ENCODE data around the gene MED20. TPM values are rescaled to one million over a fixed set of nuclear protein-coding genes. Genes with fewer than 3 reads are reported as not detected.

Gene MED20
- total RNA-seq, 1 donor from 2014 or later = 40.0 TPM

GRCh38 chr6:41872147-41872546 is 48.8 kb downstream of the MED20 start:
- H3K4me3 ChIP-seq (ENCODE audit: low read depth, low read length) = no peak overlapping the region
- H3K36me3 ChIP-seq (ENCODE audit: control insufficient read depth, insufficient read depth, low read length) = no peaks in the 10 kb centered on the region
- DNase-seq (ENCODE audit: low read depth) (no peak), FAIRE-seq (no peak)
- no peaks in the 10 kb centered on the region for H3K27me3 ChIP-seq (ENCODE audit: control insufficient read depth, insufficient read depth, low read length)
- no peak for TF ChIP-seq CTCF (IDR thresholded peaks at IDR 0.05; ENCODE audit: insufficient read depth, low read length, severe bottlenecking)

GRCh38 chr6:41871691-41872090 is 49.2 kb downstream of the MED20 start:
- H3K27me3 ChIP-seq (ENCODE audit: control insufficient read depth, insufficient read depth, low read length) = no peaks in the 10 kb centered on the region
- no peak for TF ChIP-seq CTCF (IDR thresholded peaks at IDR 0.05; ENCODE audit: insufficient read depth, low read length, severe bottlenecking)
- FAIRE-seq (no peak), DNase-seq (ENCODE audit: low read depth) (no peak)
- no peaks in the 10 kb centered on the region for H3K36me3 ChIP-seq (ENCODE audit: control insufficient read depth, insufficient read depth, low read length)
- H3K4me3 ChIP-seq (ENCODE audit: low read depth, low read length) = no peak overlapping the region

- TF ChIP-seq CTCF (IDR thresholded peaks at IDR 0.05; ENCODE audit: insufficient read depth, low read length, severe bottlenecking) = no peak
- no peaks in the 10 kb centered on the region for H3K36me3 ChIP-seq (ENCODE audit: control insufficient read depth, insufficient read depth, low read length)
- H3K27me3 ChIP-seq (ENCODE audit: control insufficient read depth, insufficient read depth, low read length) = no peaks in the 10 kb centered on the region
- DNase-seq (ENCODE audit: low read depth) = no peak
- no peak for FAIRE-seq
- no peak overlapping the region for H3K4me3 ChIP-seq (ENCODE audit: low read depth, low read length)
Observed at GRCh38 chr6:41859356-41859755, 61.6 kb downstream of the MED20 start.

- Histone ChIP-seq H3K4me3 (ENCODE audit: low read depth, low read length) (no peak overlapping the region), H3K36me3 (ENCODE audit: control insufficient read depth, insufficient read depth, low read length) (no peaks in the 10 kb centered on the region), H3K27me3 (ENCODE audit: control insufficient read depth, insufficient read depth, low read length) (no peaks in the 10 kb centered on the region)
- no peak for TF ChIP-seq CTCF (IDR thresholded peaks at IDR 0.05; ENCODE audit: insufficient read depth, low read length, severe bottlenecking)
- FAIRE-seq = no peak
- DNase-seq (ENCODE audit: low read depth) = no peak
Observed at GRCh38 chr6:41858703-41859102, 62.2 kb downstream of the MED20 start.

Other genes starting within 250 kb of the MED20 start
- gene TFEB, start 185.5 kb downstream of the MED20 start, total RNA-seq = 6.8 and 13.2 TPM in 2 replicates
- gene PGC, start 173.7 kb downstream of the MED20 start, total RNA-seq = not detected in 2 replicates
- 0.77 and 0.79 TPM in 2 replicates for gene FRS3, start 141.2 kb downstream of the MED20 start, total RNA-seq
- gene PRICKLE4, start 140.4 kb downstream of the MED20 start, total RNA-seq = 0.53 and 0.90 TPM in 2 replicates
- 35.2 and 55.0 TPM in 2 replicates for gene TOMM6, start 133.4 kb downstream of the MED20 start, total RNA-seq
- gene USP49, start 25.8 kb downstream of the MED20 start, total RNA-seq = 1.5 and 1.6 TPM in 2 replicates
- 16.9 and 28.2 TPM in 2 replicates for gene BYSL, start 360 bp upstream of the MED20 start, total RNA-seq
- 9.7 and 11.8 TPM in 2 replicates for gene CCND3, start 20.7 kb upstream of the MED20 start, total RNA-seq
- gene TAF8, start 129.4 kb upstream of the MED20 start, total RNA-seq = 10.5 and 12.6 TPM in 2 replicates
- gene C6orf132, start 221.5 kb upstream of the MED20 start, total RNA-seq = 11.3 and 46.1 TPM in 2 replicates

Measured in bronchial epithelial cell (primary cell).